Left renal pelvis (tissue), 4 donors: Measurements from ENCODE around the gene PPP4R1. TPM values are rescaled to one million over a fixed set of nuclear protein-coding genes. Genes with fewer than 3 reads are reported as not detected.

ENCODE experiments used
- DNase-seq, 4 donors: peaks; one replicate each; pipeline ENCODE4 v3.0.0-alpha.2; 2013; ENCODE audit warnings: low read depth in 4 of 4, low spot score in 3 of 4
- polyA plus RNA-seq, 4 donors: library from polyadenylated mRNA; unstranded; fragments of 120-200 nt; gene quantifications; one replicate each; pipeline ENCODE4 v1.2.1, GENCODE V29; 2013; ENCODE audit not compliant: insufficient read length in 4 of 4

The PPP4R1 gene
- polyA plus RNA-seq, 4 donors, result 82.0 to 98.0 (median 93.1) TPM

DNA sequence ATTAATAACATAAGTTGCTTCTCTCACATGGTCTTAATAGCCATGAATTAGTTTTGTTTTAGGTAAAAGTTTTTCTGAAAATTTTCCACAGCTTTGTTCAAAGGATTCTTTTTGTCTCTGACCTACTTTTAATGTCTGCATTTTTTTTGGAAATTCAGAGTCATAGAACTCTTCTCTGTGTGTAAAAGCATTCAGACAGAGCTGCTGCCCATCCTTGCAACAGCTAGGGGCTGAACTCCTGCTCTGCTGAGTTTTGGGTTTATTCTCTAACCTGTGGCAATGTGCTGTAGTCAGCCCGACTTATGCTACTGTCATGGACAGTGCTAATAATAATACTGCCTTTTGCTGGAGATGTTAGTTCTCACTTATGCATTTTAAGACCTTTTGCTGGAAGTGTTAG is 95.0 kb downstream of the PPP4R1 start:
- no peak for DNase-seq

DNA sequence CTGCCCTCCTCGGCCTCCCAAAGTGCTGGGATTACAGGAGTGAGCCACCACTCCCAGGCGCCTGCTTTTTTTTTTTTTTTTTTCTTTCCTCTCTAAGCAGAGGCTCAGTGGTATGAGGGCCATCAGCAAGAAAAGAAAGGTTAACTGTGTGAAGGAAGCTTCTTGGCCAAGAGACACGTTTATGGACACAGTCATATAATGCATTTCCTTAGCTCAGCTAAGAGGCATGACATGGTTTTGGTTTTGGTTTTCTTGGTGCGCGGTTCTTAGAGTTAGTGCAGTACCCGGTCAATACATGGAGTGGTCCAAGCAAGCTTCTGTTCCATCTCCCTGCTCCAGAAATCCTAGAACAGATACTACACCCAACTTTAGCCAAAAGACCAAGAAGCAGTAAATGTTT is 96.5 kb downstream of the PPP4R1 start:
- no peak for DNase-seq

DNA sequence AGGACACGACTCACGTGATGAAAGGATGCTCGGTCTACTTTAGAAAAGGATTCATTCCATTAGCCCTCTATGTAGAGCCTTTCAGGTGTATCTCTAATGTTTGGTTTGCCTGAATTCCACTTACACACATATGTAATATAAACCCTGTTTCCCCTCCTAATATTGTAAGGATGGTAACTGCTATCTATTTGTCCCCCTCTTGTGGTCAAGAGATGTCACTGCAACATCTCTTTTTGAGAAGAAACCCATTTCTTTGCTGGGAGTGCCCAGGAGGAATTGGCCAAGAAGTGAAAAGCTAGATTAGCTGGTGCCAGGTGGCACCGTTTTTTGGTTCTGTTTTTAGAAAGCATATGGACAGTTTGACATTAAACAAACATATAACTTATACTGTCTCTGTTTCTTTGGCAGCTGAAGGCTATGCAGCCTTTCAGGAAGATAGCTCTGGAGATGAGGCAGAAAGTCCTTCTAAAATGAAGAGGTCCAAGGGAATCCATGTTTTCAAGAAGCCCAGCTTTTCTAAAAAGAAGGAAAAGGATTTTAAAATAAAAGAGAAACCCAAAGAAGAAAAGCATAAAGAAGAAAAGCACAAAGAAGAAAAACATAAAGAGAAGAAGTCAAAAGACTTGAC is 97.8 kb downstream of the PPP4R1 start:
- peak in 1 of 4 donors; percentile 16 for DNase-seq

DNA sequence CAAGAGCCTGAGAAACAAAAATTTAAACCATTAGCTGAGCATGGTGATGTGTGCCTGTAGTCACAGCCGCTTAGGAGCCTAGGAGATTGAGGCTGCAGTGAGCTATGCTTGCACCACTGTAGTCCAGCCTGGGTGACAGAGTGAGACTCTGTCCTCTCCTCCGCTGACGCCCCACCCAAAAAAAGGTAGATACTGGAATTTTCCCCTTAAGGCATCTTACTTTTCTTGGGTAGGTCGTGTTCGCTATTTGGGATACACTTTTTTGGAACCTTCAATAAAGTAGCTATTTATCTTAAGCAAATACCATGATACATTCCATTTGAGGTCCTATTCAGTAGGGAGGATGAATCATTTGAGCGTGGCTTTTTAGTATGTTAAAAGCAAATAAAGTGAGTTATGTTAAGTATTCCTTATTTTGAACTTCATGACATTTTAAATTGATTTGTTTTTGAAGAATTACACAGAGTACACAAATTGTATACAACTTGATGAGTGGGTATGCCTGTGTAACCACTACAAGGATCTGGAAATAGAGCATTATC is 100.3 kb downstream of the PPP4R1 start:
- DNase-seq, result no peak

DNA sequence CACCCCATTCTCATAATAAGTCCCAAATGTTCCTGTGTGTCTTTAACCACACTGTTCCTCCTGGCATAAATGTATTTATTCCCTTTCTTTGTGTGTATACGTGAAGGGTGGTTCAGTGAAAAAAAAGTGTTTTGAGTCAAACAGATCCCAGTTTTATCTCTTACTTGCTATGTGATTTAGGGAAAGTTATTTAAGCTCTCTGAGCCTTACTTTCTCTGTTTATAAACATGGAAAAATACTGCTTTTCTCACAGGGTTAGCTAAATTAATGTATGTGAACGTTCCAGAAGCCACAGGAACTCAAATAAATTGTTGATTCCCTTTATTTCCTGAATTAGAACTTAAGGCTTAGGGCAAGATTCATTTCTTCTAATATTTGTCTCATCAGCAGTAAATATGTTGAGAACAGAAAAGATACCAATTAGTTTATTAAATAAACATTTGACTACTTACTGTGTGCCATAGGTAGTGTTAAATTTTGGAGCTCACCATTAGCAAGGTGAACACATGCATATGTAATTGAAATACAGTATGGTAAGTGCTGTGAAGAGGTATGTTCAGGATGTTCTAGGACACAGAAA is 105.8 kb downstream of the PPP4R1 start:
- DNase-seq, result no peak

DNA sequence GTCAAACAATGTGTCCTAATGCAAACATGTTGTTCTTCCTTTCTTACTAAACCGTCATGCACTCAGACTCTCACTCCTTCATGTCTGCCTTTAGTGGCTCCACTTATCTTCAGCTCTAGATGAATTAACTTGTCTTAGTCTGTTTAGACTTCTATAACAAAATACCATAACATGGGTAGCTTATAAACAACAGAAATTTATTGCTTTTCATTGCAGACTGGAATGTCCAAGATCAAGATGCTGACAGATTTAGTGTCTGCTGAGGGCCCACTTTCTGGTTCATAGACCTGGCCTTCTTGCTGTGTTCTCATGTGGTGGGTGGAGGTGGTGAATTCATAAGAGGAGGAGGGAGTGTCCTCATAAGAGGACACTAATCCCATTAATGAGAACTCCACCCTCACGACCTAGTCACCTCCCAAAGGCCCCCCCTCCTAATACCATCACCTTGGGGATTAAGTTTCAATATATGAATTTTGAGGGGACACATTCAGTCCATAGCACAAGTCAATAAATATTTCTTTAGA is 106.7 kb downstream of the PPP4R1 start:
- DNase-seq, result no peak

DNA sequence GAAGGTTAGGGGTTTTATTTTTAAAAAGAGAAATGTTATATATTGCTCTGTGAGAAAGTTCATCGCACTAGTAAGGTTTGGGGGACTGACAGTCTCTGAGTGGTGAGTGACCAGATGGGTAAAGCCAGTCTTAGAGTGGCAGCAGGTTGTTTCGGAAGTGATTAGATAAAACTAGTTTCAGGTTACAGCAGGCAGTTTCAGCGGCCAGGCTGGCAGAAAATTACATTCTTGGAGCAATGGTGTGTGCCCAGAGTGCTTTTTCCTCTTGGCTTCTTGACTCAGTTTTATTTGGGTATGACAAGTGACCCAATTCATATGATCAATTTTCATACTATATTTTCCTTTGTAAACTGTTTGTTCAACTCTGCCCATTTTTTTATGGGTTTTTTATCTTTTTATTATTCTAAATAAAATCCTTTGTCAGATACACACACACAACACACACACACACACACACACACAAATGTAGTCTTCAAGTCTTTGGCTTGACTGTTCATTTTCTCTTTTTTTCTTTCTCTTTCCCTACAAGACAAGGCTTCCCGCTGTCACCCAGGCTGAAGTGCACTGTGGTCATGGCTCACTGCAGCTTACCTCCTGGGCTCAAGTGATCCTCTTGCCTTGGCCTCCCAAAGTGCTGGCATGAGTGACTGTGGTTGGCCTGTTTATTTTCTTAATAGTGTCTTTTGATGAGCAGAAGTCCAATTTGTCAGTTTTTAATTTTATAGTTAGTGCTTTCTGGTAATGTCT is 108.1 kb downstream of the PPP4R1 start:
- no peak for DNase-seq

Other genes with a start within 250 kb of the PPP4R1 start
- gene RALBP1, start 139.0 kb downstream of the PPP4R1 start, polyA plus RNA-seq, result 10 to 100 TPM; 54.1 to 89.9 (median 83.9) TPM
- 10 to 100 TPM; 27.0 to 39.1 (median 32.4) TPM for gene RAB31, start 93.7 kb upstream of the PPP4R1 start, polyA plus RNA-seq